ENCODE results near the gene ITLN1.

DNA sequence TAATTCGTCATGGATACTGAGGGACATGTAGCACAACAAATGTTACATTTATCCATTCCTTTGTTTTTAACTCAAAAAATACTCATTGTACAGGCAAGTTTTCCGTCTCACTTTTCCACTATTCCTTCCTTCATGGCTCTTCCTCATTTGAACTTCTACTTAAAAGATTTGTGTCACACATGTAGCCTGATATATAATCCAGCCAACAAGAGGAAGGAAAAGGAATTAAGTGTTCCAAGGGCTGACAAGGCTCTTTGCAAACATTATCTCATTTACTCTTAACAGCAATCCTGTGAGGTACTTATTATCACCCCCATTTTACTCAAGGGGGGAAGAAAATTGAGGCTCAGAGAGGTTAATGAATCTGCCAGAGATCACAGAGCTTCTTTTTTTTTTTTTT, 45.2 kb downstream of the ITLN1 start:
- TF ChIP-seq, protein P1, sequence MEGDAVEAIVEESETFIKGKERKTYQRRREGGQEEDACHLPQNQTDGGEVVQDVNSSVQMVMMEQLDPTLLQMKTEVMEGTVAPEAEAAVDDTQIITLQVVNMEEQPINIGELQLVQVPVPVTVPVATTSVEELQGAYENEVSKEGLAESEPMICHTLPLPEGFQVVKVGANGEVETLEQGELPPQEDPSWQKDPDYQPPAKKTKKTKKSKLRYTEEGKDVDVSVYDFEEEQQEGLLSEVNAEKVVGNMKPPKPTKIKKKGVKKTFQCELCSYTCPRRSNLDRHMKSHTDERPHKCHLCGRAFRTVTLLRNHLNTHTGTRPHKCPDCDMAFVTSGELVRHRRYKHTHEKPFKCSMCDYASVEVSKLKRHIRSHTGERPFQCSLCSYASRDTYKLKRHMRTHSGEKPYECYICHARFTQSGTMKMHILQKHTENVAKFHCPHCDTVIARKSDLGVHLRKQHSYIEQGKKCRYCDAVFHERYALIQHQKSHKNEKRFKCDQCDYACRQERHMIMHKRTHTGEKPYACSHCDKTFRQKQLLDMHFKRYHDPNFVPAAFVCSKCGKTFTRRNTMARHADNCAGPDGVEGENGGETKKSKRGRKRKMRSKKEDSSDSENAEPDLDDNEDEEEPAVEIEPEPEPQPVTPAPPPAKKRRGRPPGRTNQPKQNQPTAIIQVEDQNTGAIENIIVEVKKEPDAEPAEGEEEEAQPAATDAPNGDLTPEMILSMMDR (IDR thresholded peaks at IDR 0.05 in 4 of 5, conservative IDR thresholded peaks at IDR 0.05 in 1 of 5) = no peak
- no peak for TF ChIP-seq POLR2A (IDR thresholded peaks at IDR 0.05)

Data from gastrocnemius medialis (tissue), 4 donors.